B cell (primary cell): ENCODE results near the gene DOCK4. TPM values are rescaled to one million over a fixed set of nuclear protein-coding genes. Genes with fewer than 3 reads are reported as not detected.

Source experiments
- ATAC-seq: fragments of 200-7000 bp; cut with Tn5 transposase; one replicate; pipeline ENCODE4 v1.10.0; 2021; ENCODE audit warnings: low read depth, mild to moderate bottlenecking, moderate number of reproducible peaks, moderate library complexity
- CTCF ChIA-PET: fragments of 350-600 bp; sonication (Branson Sonifier 250); formaldehyde crosslinking; loops from one replicate; lab custom pipeline; 2021; ENCODE audit warnings: antibody characterized with exemption, inconsistent platforms; lab: Charles Lee
- POLR2A ChIA-PET: fragments of 350-600 bp; sonication (Branson Sonifier 250); formaldehyde crosslinking; loops from one replicate; lab custom pipeline; 2021; ENCODE audit warnings: antibody characterized with exemption; lab: Charles Lee
- DNase-seq: peaks from one replicate; pipeline ENCODE4 v3.0.0; 2013
- H2AFZ ChIP-seq: 2 replicates; pipeline ENCODE4 v1.6.1; 2012; ENCODE audit warnings: mild to moderate bottlenecking, low read depth, low read length; ENCODE audit not compliant: insufficient read depth, poor library complexity, severe bottlenecking
- H3K27ac ChIP-seq, 2 donors: 1 replicate in 1 of 2; 2 replicates in 1 of 2; pipeline ENCODE4 v1.5.1; 2012 to 2013; ENCODE audit warnings: low read length in 2 of 2, mild to moderate bottlenecking in 2 of 2, moderate library complexity in 1 of 2
- H3K27me3 ChIP-seq, 4 experiments: fragments of 200-600 bp in 1 of 4; sonication (generic) in 1 of 4; replicated peaks in 1 of 4; 1 replicate in 2 of 4; 2 replicates in 2 of 4; pipeline versions ENCODE4 v1.6.1 to v1.7.0; 2013 to 2016; ENCODE audit warnings: low read length in 3 of 4, mild to moderate bottlenecking in 2 of 4, mixed read lengths in 1 of 4, moderate library complexity in 1 of 4; ENCODE audit not compliant: insufficient read depth in 4 of 4, control insufficient read depth in 3 of 4; ENCODE audit errors: control extremely low read depth in 1 of 4
- H3K36me3 ChIP-seq, 2 experiments: replicated peaks in 1 of 2; 1 replicate in 1 of 2; 2 replicates in 1 of 2; pipeline versions ENCODE4 v1.6.1 to v1.7.1; 2013; ENCODE audit warnings: low read length in 1 of 2; ENCODE audit not compliant: insufficient read depth in 2 of 2, control insufficient read depth in 1 of 2; ENCODE audit errors: control extremely low read depth in 1 of 2, extremely low read depth in 1 of 2
- H3K4me1 ChIP-seq, 2 donors: fragments of 200-600 bp in 1 of 2; sonication (generic) in 1 of 2; 1 replicate in 1 of 2; 2 replicates in 1 of 2; pipeline versions ENCODE4 v1.5.1 to v1.6.1; 2013 to 2017; ENCODE audit warnings: low read length in 2 of 2; ENCODE audit not compliant: control insufficient read depth in 2 of 2, insufficient read depth in 2 of 2
- H3K4me2 ChIP-seq: replicated peaks from 2 replicates; pipeline ENCODE3; 2012; ENCODE audit warnings: mild to moderate bottlenecking, low read depth, low read length; ENCODE audit not compliant: poor library complexity, severe bottlenecking
- H3K4me3 ChIP-seq, 5 experiments: fragments of 200-600 bp in 1 of 5; sonication (generic) in 1 of 5; 1 replicate in 3 of 5; 2 replicates in 2 of 5; pipeline versions ENCODE4 v1.5.1 to v1.7.0; 2011 to 2016; ENCODE audit warnings: low read length in 4 of 5, mild to moderate bottlenecking in 4 of 5, low read depth in 2 of 5, control low read depth in 1 of 5, moderate library complexity in 1 of 5; ENCODE audit not compliant: insufficient read depth in 1 of 5; ENCODE audit errors: control extremely low read depth in 1 of 5, extremely low read depth in 1 of 5
- H3K79me2 ChIP-seq: fragments of 200-600 bp; sonication (generic); one replicate; pipeline ENCODE4 v1.6.0; 2016; ENCODE audit warnings: low read length; ENCODE audit not compliant: control insufficient read depth, insufficient read depth
- H3K9ac ChIP-seq: fragments of 200-600 bp; sonication (generic); 2 replicates; pipeline ENCODE4 v1.6.1; 2017; ENCODE audit warnings: mild to moderate bottlenecking, low read length, moderate library complexity
- H3K9me3 ChIP-seq, 3 donors: one replicate each; pipeline versions ENCODE4 v1.6.1 to v1.7.1; 2013; ENCODE audit warnings: low read length in 2 of 3; ENCODE audit not compliant: control insufficient read depth in 2 of 3, insufficient read depth in 1 of 3; ENCODE audit errors: control extremely low read depth in 1 of 3
- H4K20me1 ChIP-seq: 2 replicates; pipeline ENCODE4 v1.6.0; 2012; ENCODE audit warnings: mild to moderate bottlenecking, low read length; ENCODE audit not compliant: insufficient read depth, control insufficient read depth, poor library complexity, severe bottlenecking
- H3K27ac Mint-ChIP-seq: one replicate; pipeline ENCODE4 v1.8.0; 2021; ENCODE audit warnings: mixed read lengths
- H3K27me3 Mint-ChIP-seq: one replicate; pipeline ENCODE4 v1.8.0; 2021; ENCODE audit warnings: mixed read lengths
- H3K4me1 Mint-ChIP-seq: one replicate; pipeline ENCODE4 v1.8.0; 2021; ENCODE audit warnings: mixed read lengths
- H3K4me3 Mint-ChIP-seq: one replicate; pipeline ENCODE4 v1.8.0; 2021; ENCODE audit warnings: mixed read lengths
- H3K9me3 Mint-ChIP-seq: one replicate; pipeline ENCODE4 v1.8.0; 2022; ENCODE audit warnings: mixed read lengths; ENCODE audit not compliant: insufficient read depth
- CTCF ChIP-seq: fragments of 200-600 bp; IDR thresholded peaks from one replicate; pipeline ENCODE4 v1.8.0; 2022; ENCODE audit warnings: antibody characterized with exemption, mild to moderate bottlenecking
- EZH2 ChIP-seq: IDR thresholded peaks from 2 replicates; pipeline ENCODE4 v1.6.1; 2012; ENCODE audit warnings: borderline replicate concordance, low read depth, mild to moderate bottlenecking, moderate library complexity, low read length; ENCODE audit not compliant: insufficient read depth, poor library complexity, severe bottlenecking
- WGBS: methylation state at CpG from one replicate; pipeline ENCODE4 v1.1.5; 2013; ENCODE audit warnings: missing lambda C conversion rate; ENCODE audit not compliant: insufficient coverage; 5-methylcytosine and 5-hydroxymethylcytosine counted together
- intact Hi-C: fragments of 100-400 bp; cut with micrococcal nuclease; formaldehyde crosslinking; loops from one replicate; pipeline ENCODE4 v1.10.0; 2022
- polyA plus RNA-seq: library from polyadenylated mRNA; depleted of rRNA; stranded (reverse); fragments of >200 nt; gene quantifications from 2 replicates; pipeline ENCODE4 v1.2.3, GENCODE V29; 2012
- total RNA-seq, 2 donors: library from RNA; stranded (reverse); fragments of 120-200 nt in 1 of 2; gene quantifications; 1 replicate in 1 of 2; 2 replicates in 1 of 2; pipeline versions ENCODE4 v1.2.3 to v1.2.4, GENCODE V29; 2013 to 2022

The DOCK4 gene
- total and polyA plus RNA-seq, 2 donors (not counting 1 experiment from before 2014, with no cell fraction given): 0.03 to 4.1 TPM

DNA sequence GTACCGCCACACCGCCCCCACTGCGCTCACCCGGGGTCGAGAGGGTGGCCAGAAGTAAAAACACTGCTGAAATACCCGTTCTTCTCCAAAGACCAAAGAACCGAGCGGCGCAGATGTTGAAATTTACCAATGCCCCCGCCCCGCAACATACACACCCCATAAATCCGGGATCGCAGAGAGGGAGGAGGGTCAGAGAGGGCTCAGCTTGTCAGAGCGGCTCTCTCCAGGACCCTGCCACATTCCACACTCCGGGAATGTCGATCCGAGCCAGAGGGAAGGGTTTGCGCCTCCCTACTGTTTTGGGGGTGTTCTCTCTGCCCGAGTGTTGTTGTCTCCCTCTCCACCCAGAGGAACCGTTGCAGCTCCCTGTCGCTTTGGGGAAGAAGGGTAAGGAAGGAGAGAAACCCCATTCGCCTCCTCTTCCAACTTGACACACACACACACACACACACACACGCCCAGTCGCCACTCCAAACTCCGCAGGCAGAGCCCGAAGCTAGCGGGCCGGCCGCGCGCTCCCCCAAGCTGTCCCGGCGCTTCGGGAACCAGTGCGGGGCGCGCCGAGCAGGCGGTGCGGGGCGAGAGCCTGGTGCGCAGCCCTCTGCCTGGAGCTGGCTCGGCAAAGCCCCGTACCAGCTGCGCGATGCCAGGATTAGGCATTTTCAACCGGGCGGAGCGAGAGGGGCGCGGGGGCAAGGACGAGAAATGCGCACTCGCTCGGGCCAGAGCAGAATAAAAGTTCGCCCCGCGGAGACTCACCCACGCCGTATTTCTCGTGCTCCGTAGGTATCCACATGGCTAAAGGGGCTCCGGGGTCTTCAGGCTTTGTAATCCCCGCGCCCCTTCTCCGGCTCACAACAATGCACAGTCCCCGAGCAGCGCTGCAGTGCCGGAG is 609 bp downstream of the DOCK4 start:
- H3K9me3 Mint-ChIP-seq: no peaks in the 10 kb centered on the region
- H3K27me3 ChIP-seq: peaks cover 0 to 37% (median 30%) of the 10 kb centered on the region in 4 experiments
- H3K4me1 ChIP-seq: peaks cover 27 to 29% of the 10 kb centered on the region in 2 donors
- TF ChIP-seq EZH2: no peak
- no peak for TF ChIP-seq CTCF
- intact Hi-C loops: loop anchor here (1.0 to 2.0 kb wide), 4 partner anchors 125 to 913 kb away; partner anchors contain the start of genes SMIM30 and TMEM168
- peak overlapping the region; percentile 91 for H3K4me3 Mint-ChIP-seq
- ATAC-seq (peak; percentile 2), DNase-seq (no peak)
- H3K27ac ChIP-seq: no peak overlapping the region
- peak overlapping the region; percentile 77 to 97 (median 91) for H3K4me3 ChIP-seq
- ChIA-PET POLR2A (interaction anchor here (1.5 kb wide), 1 partner anchor 245 kb away, joined by 7 read pairs; the partner anchor contains the start of gene IFRD1), CTCF (no interaction called here)
- no peaks in the 10 kb centered on the region for H4K20me1 ChIP-seq
- peak overlapping the region; percentile 98 for H2AFZ ChIP-seq
- peaks cover 35% of the 10 kb centered on the region for H3K27me3 Mint-ChIP-seq
- WGBS: under 1% methylated on average over 46 of the region's 69 CpGs
- H3K9me3 ChIP-seq: peaks cover 0 to 3% (median 0%) of the 10 kb centered on the region in 3 donors
- peak overlapping the region; percentile 42 for H3K27ac Mint-ChIP-seq
- H3K36me3 ChIP-seq: no peaks in the 10 kb centered on the region
- peak overlapping the region; percentile 99 for H3K4me2 ChIP-seq
- H3K9ac ChIP-seq: peak overlapping the region; percentile 94
- peaks cover 51% of the 10 kb centered on the region for H3K79me2 ChIP-seq
- peaks cover 41% of the 10 kb centered on the region for H3K4me1 Mint-ChIP-seq
